ENCODE data around the gene SCAMP2.

Gene SCAMP2

DNA sequence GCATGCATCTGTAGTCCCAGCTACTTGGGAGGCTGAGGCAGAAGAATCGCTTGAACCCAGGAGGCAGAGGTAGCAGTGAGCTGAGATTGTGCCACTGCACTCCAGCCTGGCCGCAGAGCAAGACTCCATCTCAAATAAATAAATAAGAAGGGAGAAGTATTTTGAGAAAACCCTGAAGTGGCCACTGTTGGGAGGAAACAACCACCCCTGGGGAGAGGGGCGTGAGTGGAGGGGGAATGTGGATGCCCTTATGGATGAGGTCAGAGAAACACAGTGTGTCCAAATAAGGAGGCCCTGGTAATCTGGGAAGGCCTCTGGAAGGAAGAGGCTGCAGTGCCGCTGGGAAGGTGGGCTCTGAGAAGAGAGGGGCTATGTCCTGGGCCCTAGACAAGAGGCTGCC lies 50.9 kb downstream of the SCAMP2 start:
- no peak for TF ChIP-seq ZNF8 (CRISPR knock-in tag; IDR thresholded peaks at IDR 0.05)
- no peak for ATAC-seq

DNA sequence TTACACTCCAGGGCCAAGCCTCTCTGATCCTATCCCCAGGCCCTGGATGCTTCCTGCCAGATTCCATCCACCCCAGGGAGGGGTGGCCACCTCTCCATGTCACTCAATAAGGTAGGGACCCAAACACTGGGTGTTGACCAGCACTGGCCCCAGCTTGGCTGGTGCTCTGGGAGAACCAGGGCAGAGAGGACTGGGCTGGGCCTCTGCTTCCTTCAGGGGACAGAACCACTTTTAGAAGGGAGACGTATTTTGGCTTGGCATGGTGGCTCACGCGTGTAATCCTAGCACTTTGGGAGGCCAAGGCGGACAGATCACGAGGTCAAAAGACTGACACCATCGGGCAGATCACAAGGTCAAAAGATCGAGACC lies 51.4 kb downstream of the SCAMP2 start:
- ATAC-seq = no peak
- TF ChIP-seq TOX (CRISPR knock-in tag; IDR thresholded peaks at IDR 0.05; ENCODE audit: borderline replicate concordance) (no peak), RARB (CRISPR knock-in tag; IDR thresholded peaks at IDR 0.05) (no peak), ZNF8 (CRISPR knock-in tag; IDR thresholded peaks at IDR 0.05) (no peak), PPARA (CRISPR knock-in tag; IDR thresholded peaks at IDR 0.05; ENCODE audit: borderline replicate concordance) (no peak), CSDC2 (CRISPR knock-in tag; IDR thresholded peaks at IDR 0.05) (no peak), ARNTL (CRISPR knock-in tag; IDR thresholded peaks at IDR 0.05; ENCODE audit: borderline replicate concordance, low read depth) (no peak), ZNF565 (CRISPR knock-in tag; conservative IDR thresholded peaks at IDR 0.05; ENCODE audit: low read depth) (no peak), TCF4 (CRISPR knock-in tag; IDR thresholded peaks at IDR 0.05; ENCODE audit: borderline replicate concordance) (no peak), ZFP30 (CRISPR knock-in tag; IDR thresholded peaks at IDR 0.05) (no peak), BACH2 (CRISPR knock-in tag; IDR thresholded peaks at IDR 0.05; ENCODE audit: borderline replicate concordance) (no peak), ISL1 (CRISPR knock-in tag; IDR thresholded peaks at IDR 0.05) (no peak), OSR1 (CRISPR knock-in tag; IDR thresholded peaks at IDR 0.05) (no peak), GLIS3 (CRISPR knock-in tag; IDR thresholded peaks at IDR 0.05) (no peak), ZC3H10 (CRISPR knock-in tag; IDR thresholded peaks at IDR 0.05) (no peak), ESRRG (CRISPR knock-in tag; IDR thresholded peaks at IDR 0.05) (no peak)
- TF ChIP-seq, protein P1, sequence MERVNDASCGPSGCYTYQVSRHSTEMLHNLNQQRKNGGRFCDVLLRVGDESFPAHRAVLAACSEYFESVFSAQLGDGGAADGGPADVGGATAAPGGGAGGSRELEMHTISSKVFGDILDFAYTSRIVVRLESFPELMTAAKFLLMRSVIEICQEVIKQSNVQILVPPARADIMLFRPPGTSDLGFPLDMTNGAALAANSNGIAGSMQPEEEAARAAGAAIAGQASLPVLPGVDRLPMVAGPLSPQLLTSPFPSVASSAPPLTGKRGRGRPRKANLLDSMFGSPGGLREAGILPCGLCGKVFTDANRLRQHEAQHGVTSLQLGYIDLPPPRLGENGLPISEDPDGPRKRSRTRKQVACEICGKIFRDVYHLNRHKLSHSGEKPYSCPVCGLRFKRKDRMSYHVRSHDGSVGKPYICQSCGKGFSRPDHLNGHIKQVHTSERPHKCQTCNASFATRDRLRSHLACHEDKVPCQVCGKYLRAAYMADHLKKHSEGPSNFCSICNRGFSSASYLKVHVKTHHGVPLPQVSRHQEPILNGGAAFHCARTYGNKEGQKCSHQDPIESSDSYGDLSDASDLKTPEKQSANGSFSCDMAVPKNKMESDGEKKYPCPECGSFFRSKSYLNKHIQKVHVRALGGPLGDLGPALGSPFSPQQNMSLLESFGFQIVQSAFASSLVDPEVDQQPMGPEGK (CRISPR knock-in tag; IDR thresholded peaks at IDR 0.05; ENCODE audit: borderline replicate concordance) = no peak
- TF ChIP-seq, protein P2, sequence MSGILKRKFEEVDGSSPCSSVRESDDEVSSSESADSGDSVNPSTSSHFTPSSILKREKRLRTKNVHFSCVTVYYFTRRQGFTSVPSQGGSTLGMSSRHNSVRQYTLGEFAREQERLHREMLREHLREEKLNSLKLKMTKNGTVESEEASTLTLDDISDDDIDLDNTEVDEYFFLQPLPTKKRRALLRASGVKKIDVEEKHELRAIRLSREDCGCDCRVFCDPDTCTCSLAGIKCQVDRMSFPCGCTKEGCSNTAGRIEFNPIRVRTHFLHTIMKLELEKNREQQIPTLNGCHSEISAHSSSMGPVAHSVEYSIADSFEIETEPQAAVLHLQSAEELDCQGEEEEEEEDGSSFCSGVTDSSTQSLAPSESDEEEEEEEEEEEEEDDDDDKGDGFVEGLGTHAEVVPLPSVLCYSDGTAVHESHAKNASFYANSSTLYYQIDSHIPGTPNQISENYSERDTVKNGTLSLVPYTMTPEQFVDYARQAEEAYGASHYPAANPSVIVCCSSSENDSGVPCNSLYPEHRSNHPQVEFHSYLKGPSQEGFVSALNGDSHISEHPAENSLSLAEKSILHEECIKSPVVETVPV (CRISPR knock-in tag; IDR thresholded peaks at IDR 0.05) = no peak
- TF ChIP-seq, protein P3, sequence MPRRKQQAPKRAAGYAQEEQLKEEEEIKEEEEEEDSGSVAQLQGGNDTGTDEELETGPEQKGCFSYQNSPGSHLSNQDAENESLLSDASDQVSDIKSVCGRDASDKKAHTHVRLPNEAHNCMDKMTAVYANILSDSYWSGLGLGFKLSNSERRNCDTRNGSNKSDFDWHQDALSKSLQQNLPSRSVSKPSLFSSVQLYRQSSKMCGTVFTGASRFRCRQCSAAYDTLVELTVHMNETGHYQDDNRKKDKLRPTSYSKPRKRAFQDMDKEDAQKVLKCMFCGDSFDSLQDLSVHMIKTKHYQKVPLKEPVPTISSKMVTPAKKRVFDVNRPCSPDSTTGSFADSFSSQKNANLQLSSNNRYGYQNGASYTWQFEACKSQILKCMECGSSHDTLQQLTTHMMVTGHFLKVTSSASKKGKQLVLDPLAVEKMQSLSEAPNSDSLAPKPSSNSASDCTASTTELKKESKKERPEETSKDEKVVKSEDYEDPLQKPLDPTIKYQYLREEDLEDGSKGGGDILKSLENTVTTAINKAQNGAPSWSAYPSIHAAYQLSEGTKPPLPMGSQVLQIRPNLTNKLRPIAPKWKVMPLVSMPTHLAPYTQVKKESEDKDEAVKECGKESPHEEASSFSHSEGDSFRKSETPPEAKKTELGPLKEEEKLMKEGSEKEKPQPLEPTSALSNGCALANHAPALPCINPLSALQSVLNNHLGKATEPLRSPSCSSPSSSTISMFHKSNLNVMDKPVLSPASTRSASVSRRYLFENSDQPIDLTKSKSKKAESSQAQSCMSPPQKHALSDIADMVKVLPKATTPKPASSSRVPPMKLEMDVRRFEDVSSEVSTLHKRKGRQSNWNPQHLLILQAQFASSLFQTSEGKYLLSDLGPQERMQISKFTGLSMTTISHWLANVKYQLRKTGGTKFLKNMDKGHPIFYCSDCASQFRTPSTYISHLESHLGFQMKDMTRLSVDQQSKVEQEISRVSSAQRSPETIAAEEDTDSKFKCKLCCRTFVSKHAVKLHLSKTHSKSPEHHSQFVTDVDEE (CRISPR knock-in tag; IDR thresholded peaks at IDR 0.05) = no peak
- TF ChIP-seq, protein P4, sequence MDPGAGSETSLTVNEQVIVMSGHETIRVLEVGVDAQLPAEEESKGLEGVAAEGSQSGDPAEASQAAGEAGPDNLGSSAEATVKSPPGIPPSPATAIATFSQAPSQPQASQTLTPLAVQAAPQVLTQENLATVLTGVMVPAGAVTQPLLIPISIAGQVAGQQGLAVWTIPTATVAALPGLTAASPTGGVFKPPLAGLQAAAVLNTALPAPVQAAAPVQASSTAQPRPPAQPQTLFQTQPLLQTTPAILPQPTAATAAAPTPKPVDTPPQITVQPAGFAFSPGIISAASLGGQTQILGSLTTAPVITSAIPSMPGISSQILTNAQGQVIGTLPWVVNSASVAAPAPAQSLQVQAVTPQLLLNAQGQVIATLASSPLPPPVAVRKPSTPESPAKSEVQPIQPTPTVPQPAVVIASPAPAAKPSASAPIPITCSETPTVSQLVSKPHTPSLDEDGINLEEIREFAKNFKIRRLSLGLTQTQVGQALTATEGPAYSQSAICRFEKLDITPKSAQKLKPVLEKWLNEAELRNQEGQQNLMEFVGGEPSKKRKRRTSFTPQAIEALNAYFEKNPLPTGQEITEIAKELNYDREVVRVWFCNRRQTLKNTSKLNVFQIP (CRISPR knock-in tag; IDR thresholded peaks at IDR 0.05; ENCODE audit: borderline replicate concordance, low read depth) = no peak

DNA sequence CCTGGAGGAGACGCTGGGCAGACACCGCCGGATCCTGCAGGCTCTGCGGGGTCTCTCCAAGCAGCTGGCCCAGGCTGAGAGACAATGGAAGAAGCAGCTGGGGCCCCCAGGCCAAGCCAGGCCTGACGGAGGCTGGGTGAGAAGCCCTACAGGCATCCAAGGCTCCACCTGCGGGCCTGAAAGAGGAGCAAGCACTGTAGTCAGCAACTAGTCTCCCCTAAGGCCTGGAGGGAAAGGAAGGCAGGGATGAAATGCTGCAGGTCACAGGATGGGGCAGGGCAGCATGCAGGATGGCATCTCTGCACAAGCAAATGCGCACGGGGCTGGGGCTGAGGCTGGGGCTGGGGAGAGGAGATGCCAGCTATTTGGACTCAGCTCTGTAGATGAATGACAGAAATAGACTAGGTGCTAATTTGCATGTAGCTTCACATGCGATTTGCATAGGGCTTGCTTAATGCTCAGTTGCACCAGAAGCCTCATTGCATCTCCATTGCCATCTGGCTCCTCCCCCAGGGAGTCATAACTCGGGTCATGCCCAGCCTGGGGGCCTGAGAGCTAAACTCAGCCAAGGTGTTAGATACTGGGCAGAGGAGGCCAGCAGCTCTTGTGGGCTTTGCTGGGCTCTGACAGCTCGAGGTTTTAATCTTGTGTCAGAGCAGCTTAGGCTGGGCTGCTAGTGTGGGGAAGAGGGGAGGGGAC lies 51.9 kb downstream of the SCAMP2 start:
- no peak for ATAC-seq

More for the DNA sequence above, 51.9 kb downstream of the SCAMP2 start:
- TF ChIP-seq OSR1 (CRISPR knock-in tag; IDR thresholded peaks at IDR 0.05) = no peak
- TF ChIP-seq, protein P1 (CRISPR knock-in tag; IDR thresholded peaks at IDR 0.05; ENCODE audit: borderline replicate concordance) = no peak
- no peak for TF ChIP-seq GLIS3 (CRISPR knock-in tag; IDR thresholded peaks at IDR 0.05)
- TF ChIP-seq, protein P2 (CRISPR knock-in tag; IDR thresholded peaks at IDR 0.05) = no peak
- TF ChIP-seq ARNTL (CRISPR knock-in tag; IDR thresholded peaks at IDR 0.05; ENCODE audit: borderline replicate concordance, low read depth) = no peak
- no peak for TF ChIP-seq ZFP3 (CRISPR knock-in tag; IDR thresholded peaks at IDR 0.05)
- no peak for TF ChIP-seq ZNF70 (CRISPR knock-in tag; IDR thresholded peaks at IDR 0.05)
- TF ChIP-seq TOX (CRISPR knock-in tag; IDR thresholded peaks at IDR 0.05; ENCODE audit: borderline replicate concordance) = no peak
- TF ChIP-seq, protein P3 (CRISPR knock-in tag; IDR thresholded peaks at IDR 0.05) = no peak
- TF ChIP-seq TCF4 (CRISPR knock-in tag; IDR thresholded peaks at IDR 0.05; ENCODE audit: borderline replicate concordance) = no peak
- no peak for TF ChIP-seq ISL1 (CRISPR knock-in tag; IDR thresholded peaks at IDR 0.05)
- no peak for TF ChIP-seq ZC3H10 (CRISPR knock-in tag; IDR thresholded peaks at IDR 0.05)
- no peak for TF ChIP-seq ZNF565 (CRISPR knock-in tag; conservative IDR thresholded peaks at IDR 0.05; ENCODE audit: low read depth)
- TF ChIP-seq RARB (CRISPR knock-in tag; IDR thresholded peaks at IDR 0.05) = no peak
- TF ChIP-seq ESRRG (CRISPR knock-in tag; IDR thresholded peaks at IDR 0.05) = no peak

All from SK-N-SH treated with all-trans-retinoic acid at 6 μM for 48 hours (cell line).